Measurements from ENCODE around the gene GABBR1. TPM values are rescaled to one million over a fixed set of nuclear protein-coding genes. Genes with fewer than 3 reads are reported as not detected.

Gene GABBR1
- total and polyA plus RNA-seq, 4 donors = 13.6 to 126 (median 97.3) TPM

DNA sequence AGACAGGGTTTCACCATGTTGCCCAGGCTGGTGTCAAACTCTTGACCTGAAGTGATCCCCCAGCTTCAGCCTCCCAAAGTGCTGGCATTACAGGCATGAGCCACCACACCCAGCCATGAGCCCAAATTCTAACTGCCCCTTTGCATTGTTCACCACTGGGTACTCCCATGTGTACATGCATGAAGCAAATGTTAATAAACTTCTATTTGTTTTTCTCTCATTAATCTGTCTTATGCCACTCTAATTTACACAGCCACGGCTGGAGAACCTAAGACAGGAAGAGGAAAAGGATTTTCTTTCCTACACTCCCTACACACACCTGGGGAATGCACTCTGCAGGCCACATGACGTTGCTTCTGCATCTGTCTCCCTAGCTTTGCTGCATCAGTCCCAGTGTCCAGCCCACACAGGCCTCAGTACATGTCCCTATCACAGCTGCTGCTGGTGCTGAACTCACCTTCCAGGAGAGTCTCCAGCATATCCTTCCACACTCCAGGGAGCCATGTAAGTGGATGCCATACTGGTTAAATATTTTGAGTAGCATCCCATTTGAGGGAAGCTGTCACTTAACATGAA is 34.7 kb downstream of the GABBR1 start:
- Histone ChIP-seq H3K4me1 (ENCODE audit: control insufficient read depth in 1 of 2, insufficient read depth in 2 of 2, low read length in 2 of 2) (no peaks in the 10 kb centered on the region), H3K4me3 (ENCODE audit: low read length in 2 of 2) (no peak overlapping the region), H3K9me3 (ENCODE audit: control insufficient read depth, low read length) (no peaks in the 10 kb centered on the region), H3K36me3 (ENCODE audit: control insufficient read depth in 1 of 2, insufficient read depth in 2 of 2, low read length in 1 of 2) (peaks cover 0 to 2% of the 10 kb centered on the region in 2 donors), H3K27me3 (ENCODE audit: control insufficient read depth in 1 of 2, insufficient read depth in 2 of 2, low read length in 1 of 2) (no peaks in the 10 kb centered on the region), H3K27ac (ENCODE audit: low read depth in 1 of 2, low read length in 2 of 2) (no peak overlapping the region)
- ATAC-seq (ENCODE audit: low FRiP score) (no peak), DNase-seq (no peak)
- intact Hi-C loops (cut with DNase I) = no loop called here
- 49 to 51% methylated on average over 2 of the region's 2 CpGs for WGBS, 2 donors

GRCh38 chr6:29597184-29597583 is 35.8 kb downstream of the GABBR1 start:
- no peak overlapping the region for H3K27ac ChIP-seq (ENCODE audit: low read depth in 1 of 2, low read length in 2 of 2)
- H3K27me3 ChIP-seq (ENCODE audit: control insufficient read depth in 1 of 2, insufficient read depth in 2 of 2, low read length in 1 of 2) = no peaks in the 10 kb centered on the region
- no peaks in the 10 kb centered on the region for H3K9me3 ChIP-seq (ENCODE audit: control insufficient read depth, low read length)
- WGBS, 2 donors = 76 to 78% methylated on average over 2 of the region's 2 CpGs
- ATAC-seq (ENCODE audit: low FRiP score) (no peak), DNase-seq (no peak)
- H3K4me1 ChIP-seq (ENCODE audit: control insufficient read depth in 1 of 2, insufficient read depth in 2 of 2, low read length in 2 of 2) = no peaks in the 10 kb centered on the region
- H3K4me3 ChIP-seq (ENCODE audit: low read length in 2 of 2) = no peak overlapping the region
- intact Hi-C loops (cut with DNase I) = no loop called here
- H3K36me3 ChIP-seq (ENCODE audit: control insufficient read depth in 1 of 2, insufficient read depth in 2 of 2, low read length in 1 of 2) = no peaks in the 10 kb centered on the region

- WGBS, 2 donors = 68% methylated on average over 6 of the region's 6 CpGs
- H3K4me3 ChIP-seq (ENCODE audit: low read length in 2 of 2) = no peak overlapping the region
- DNase-seq (no peak), ATAC-seq (ENCODE audit: low FRiP score) (no peak)
- H3K36me3 ChIP-seq (ENCODE audit: control insufficient read depth in 1 of 2, insufficient read depth in 2 of 2, low read length in 1 of 2) = no peaks in the 10 kb centered on the region
- no peak overlapping the region for H3K27ac ChIP-seq (ENCODE audit: low read depth in 1 of 2, low read length in 2 of 2)
- no peaks in the 10 kb centered on the region for H3K9me3 ChIP-seq (ENCODE audit: control insufficient read depth, low read length)
- no peaks in the 10 kb centered on the region for H3K4me1 ChIP-seq (ENCODE audit: control insufficient read depth in 1 of 2, insufficient read depth in 2 of 2, low read length in 2 of 2)
- intact Hi-C loops (cut with DNase I) = no loop called here
- H3K27me3 ChIP-seq (ENCODE audit: control insufficient read depth in 1 of 2, insufficient read depth in 2 of 2, low read length in 1 of 2) = no peaks in the 10 kb centered on the region
Measured at GRCh38 chr6:29596381-29596900, 36.5 kb downstream of the GABBR1 start.

DNA sequence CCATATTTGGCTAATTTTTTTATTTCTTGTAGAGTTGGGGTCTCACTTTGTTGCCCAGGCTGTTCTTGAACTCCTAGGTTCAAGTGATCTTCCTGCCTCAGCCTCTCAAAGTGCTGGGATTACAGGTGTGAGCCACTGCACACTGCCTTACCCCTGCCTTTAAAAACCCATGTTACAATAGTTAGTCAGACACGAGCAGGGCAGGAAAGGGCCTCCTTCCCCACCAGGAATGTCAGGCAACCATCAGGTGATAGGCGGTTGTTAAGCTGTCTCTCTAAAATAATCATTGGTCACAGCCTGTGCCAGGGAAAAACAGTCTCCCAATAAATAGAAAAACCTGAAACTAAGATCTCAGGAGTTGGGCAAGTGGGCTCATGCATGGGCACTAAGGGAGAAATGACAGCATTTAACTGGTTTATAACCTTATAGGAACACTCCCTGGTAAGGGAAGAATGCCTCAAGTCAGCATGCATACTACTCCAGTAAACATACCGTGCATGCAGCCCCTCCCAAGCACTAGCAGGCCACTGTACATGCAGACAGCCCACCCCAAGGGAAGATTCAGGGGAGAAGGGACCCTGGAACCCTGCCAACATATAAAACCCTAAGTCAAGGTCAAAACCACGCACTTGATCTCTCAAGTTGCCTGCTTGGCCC is 39.7 kb downstream of the GABBR1 start:
- Histone ChIP-seq H3K4me1 (ENCODE audit: control insufficient read depth in 1 of 2, insufficient read depth in 2 of 2, low read length in 2 of 2) (no peaks in the 10 kb centered on the region), H3K4me3 (ENCODE audit: low read length in 2 of 2) (no peak overlapping the region), H3K9me3 (ENCODE audit: control insufficient read depth, low read length) (no peaks in the 10 kb centered on the region), H3K27me3 (ENCODE audit: control insufficient read depth in 1 of 2, insufficient read depth in 2 of 2, low read length in 1 of 2) (no peaks in the 10 kb centered on the region), H3K27ac (ENCODE audit: low read depth in 1 of 2, low read length in 2 of 2) (no peak overlapping the region), H3K36me3 (ENCODE audit: control insufficient read depth in 1 of 2, insufficient read depth in 2 of 2, low read length in 1 of 2) (no peaks in the 10 kb centered on the region)
- intact Hi-C loops (cut with DNase I) = no loop called here
- WGBS, 2 donors = 21 to 23% methylated on average over 4 of the region's 4 CpGs
- ATAC-seq (ENCODE audit: low FRiP score) (no peak), DNase-seq (no peak)

GRCh38 chr6:29591677-29592076 is 41.3 kb downstream of the GABBR1 start:
- H3K27ac ChIP-seq (ENCODE audit: low read depth in 1 of 2, low read length in 2 of 2) = no peak overlapping the region

DNA sequence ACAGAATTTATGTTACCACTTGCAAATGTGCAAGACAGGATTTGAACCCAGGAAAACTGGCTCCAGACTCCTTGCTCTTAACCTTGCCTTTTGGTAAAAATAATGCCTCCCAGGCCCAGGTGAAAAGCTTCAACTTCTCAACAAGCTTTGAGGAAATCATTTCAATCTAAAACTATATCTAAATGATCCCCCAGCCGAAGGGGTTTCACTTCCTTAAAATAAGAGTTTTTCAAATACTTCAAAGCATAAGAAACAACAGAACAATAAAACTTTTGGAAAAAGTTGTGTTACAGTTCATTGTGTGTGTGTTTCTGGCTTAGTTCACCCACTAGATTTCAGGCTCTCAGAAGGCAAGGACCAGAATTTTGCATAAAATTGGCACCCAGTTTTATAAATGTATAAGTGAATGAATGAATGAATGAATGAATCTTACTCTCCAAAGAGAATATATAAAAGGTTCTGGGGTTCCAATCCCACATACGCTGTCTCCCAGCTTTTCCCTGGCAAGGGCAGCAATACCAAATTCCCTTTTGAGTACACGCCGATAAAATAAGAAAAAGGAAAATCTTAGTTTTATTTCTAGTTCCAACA is 42.7 kb downstream of the GABBR1 start:
- no peaks in the 10 kb centered on the region for H3K4me1 ChIP-seq (ENCODE audit: control insufficient read depth in 1 of 2, insufficient read depth in 2 of 2, low read length in 2 of 2)
- H3K4me3 ChIP-seq (ENCODE audit: low read length in 2 of 2) = no peak overlapping the region
- DNase-seq = no peak
- intact Hi-C loops (cut with DNase I) = no loop called here
- no peak for ATAC-seq (ENCODE audit: low FRiP score)
- H3K36me3 ChIP-seq (ENCODE audit: control insufficient read depth in 1 of 2, insufficient read depth in 2 of 2, low read length in 1 of 2) = no peaks in the 10 kb centered on the region
- H3K27ac ChIP-seq (ENCODE audit: low read depth in 1 of 2, low read length in 2 of 2) = no peak overlapping the region
- no peaks in the 10 kb centered on the region for H3K27me3 ChIP-seq (ENCODE audit: control insufficient read depth in 1 of 2, insufficient read depth in 2 of 2, low read length in 1 of 2)
- WGBS, 2 donors = 67 to 79% methylated on average over 4 of the region's 4 CpGs
- no peaks in the 10 kb centered on the region for H3K9me3 ChIP-seq (ENCODE audit: control insufficient read depth, low read length)

More at GRCh38 chr6:29591677-29592076, 41.3 kb downstream of the GABBR1 start:
- Histone ChIP-seq H3K9me3 (ENCODE audit: control insufficient read depth, low read length) (no peaks in the 10 kb centered on the region), H3K36me3 (ENCODE audit: control insufficient read depth in 1 of 2, insufficient read depth in 2 of 2, low read length in 1 of 2) (no peaks in the 10 kb centered on the region), H3K4me3 (ENCODE audit: low read length in 2 of 2) (no peak overlapping the region), H3K27me3 (ENCODE audit: control insufficient read depth in 1 of 2, insufficient read depth in 2 of 2, low read length in 1 of 2) (no peaks in the 10 kb centered on the region), H3K4me1 (ENCODE audit: control insufficient read depth in 1 of 2, insufficient read depth in 2 of 2, low read length in 2 of 2) (no peaks in the 10 kb centered on the region)
- ATAC-seq (ENCODE audit: low FRiP score) (no peak), DNase-seq (no peak)
- 79 to 83% methylated on average over 2 of the region's 2 CpGs for WGBS, 2 donors
- intact Hi-C loops (cut with DNase I) = no loop called here

GRCh38 chr6:29589423-29590048 is 43.4 kb downstream of the GABBR1 start:
- no peak for DNase-seq
- no peaks in the 10 kb centered on the region for H3K27me3 ChIP-seq (ENCODE audit: control insufficient read depth in 1 of 2, insufficient read depth in 2 of 2, low read length in 1 of 2)
- intact Hi-C loops (cut with DNase I) = loop anchor here in 1 of 2 donors (10.0 kb wide), 1 partner anchor 905 kb away; no protein-coding TSS in a partner anchor
- H3K36me3 ChIP-seq (ENCODE audit: control insufficient read depth in 1 of 2, insufficient read depth in 2 of 2, low read length in 1 of 2) = no peaks in the 10 kb centered on the region
- no peaks in the 10 kb centered on the region for H3K4me1 ChIP-seq (ENCODE audit: control insufficient read depth in 1 of 2, insufficient read depth in 2 of 2, low read length in 2 of 2)
- WGBS, 2 donors = 2 to 4% methylated on average over 3 of the region's 3 CpGs
- no peak overlapping the region for H3K4me3 ChIP-seq (ENCODE audit: low read length in 2 of 2)
- ATAC-seq (ENCODE audit: low FRiP score) = peak; percentile 70
- H3K9me3 ChIP-seq (ENCODE audit: control insufficient read depth, low read length) = no peaks in the 10 kb centered on the region
- no peak overlapping the region for H3K27ac ChIP-seq (ENCODE audit: low read depth in 1 of 2, low read length in 2 of 2)

DNA sequence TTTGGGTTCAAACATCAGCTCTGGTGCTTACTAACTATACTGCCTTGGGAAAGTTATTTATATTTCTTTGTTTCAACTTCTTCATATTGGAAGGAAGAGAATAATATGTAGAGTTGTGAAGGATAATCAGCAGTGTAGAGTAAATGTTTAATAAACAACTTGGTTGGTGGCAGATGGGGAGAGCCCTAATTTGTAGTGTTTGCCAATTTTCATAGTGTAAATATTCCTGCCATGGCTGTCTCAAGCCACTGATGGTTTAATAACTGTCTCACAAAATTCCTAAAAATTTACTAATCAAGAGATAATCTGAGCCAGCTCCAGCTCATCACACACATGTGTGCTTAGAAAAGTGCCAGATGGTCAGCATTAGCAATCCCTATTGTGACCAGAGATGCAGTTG is 48.2 kb downstream of the GABBR1 start, which contains the start of gene OR2H2:
OR2H2 (plus strand) TSS at position 301 of the 400 bp plus-strand sequence. CDS start 2,824 bp downstream, outside the sequence.
- H3K4me1 ChIP-seq (ENCODE audit: control insufficient read depth in 1 of 2, insufficient read depth in 2 of 2, low read length in 2 of 2) = no peaks in the 10 kb centered on the region
- H3K27ac ChIP-seq (ENCODE audit: low read depth in 1 of 2, low read length in 2 of 2) = no peak within 1 kb of the TSS
- DNase-seq = no peak
- intact Hi-C loops (cut with DNase I) = loop anchor here in 1 of 2 donors (10.0 kb wide), 1 partner anchor 900 kb away; no protein-coding TSS in a partner anchor
- no peak for ATAC-seq (ENCODE audit: low FRiP score)
- no peaks in the 10 kb centered on the region for H3K27me3 ChIP-seq (ENCODE audit: control insufficient read depth in 1 of 2, insufficient read depth in 2 of 2, low read length in 1 of 2)
- H3K36me3 ChIP-seq (ENCODE audit: control insufficient read depth in 1 of 2, insufficient read depth in 2 of 2, low read length in 1 of 2) = no peaks in the 10 kb centered on the region
- no peak within 1 kb of the TSS for H3K4me3 ChIP-seq (ENCODE audit: low read length in 2 of 2)
- H3K9me3 ChIP-seq (ENCODE audit: control insufficient read depth, low read length) = peaks cover 2% of the 10 kb centered on the region

Data from aorta (tissue), 5 donors.